ENCODE data around the gene ARPC1A.

Gene ARPC1A

GRCh38 chr7:99387912-99388311 is 62.2 kb downstream of the ARPC1A start:
- DNase-seq (ENCODE audit: low read depth, low spot score), result no peak

- DNase-seq (ENCODE audit: low read depth, low spot score), result no peak
Measured at GRCh38 chr7:99389772-99390171, 64.1 kb downstream of the ARPC1A start.

GRCh38 chr7:99390941-99391602 is 65.4 kb downstream of the ARPC1A start:
- DNase-seq (ENCODE audit: low read depth, low spot score), result no peak

- DNase-seq (ENCODE audit: low read depth, low spot score), result no peak
Measured at GRCh38 chr7:99392046-99392445, 66.3 kb downstream of the ARPC1A start.

DNA sequence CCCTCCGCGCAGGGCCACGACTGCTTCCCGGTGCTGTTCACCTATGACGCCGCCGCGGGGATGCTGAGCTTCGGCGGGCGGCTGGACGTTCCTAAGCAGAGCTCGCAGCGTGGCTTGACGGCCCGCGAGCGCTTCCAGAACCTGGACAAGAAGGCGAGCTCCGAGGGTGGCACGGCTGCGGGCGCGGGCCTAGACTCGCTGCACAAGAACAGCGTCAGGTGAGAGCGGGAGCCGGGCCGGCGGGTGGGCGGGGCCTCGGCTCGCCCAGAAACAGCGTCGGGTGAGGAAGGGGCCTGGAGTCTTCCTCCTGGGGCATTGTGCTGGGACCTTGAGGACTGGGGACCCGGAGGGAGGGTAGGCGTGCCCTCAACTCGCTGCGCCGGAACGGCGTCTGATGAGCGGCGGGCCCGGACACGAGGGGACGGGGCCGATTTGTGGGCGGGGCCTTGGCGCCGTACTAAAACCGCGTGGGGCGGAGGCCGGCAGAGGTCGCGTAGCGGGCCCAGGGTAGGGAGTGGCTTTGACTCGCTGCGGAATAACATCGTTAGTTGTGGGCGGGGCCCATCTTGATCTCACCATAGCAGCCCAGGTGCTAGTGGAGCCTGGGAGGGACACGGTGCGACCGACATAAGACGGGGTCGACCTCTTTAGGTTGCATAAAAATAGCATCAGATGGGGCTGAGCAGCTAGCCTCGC is 67.1 kb downstream of the ARPC1A start:
- DNase-seq (ENCODE audit: low read depth, low spot score), result no peak

- DNase-seq (ENCODE audit: low read depth, low spot score), result no peak
Measured at GRCh38 chr7:99393355-99394187, 67.9 kb downstream of the ARPC1A start.

DNA sequence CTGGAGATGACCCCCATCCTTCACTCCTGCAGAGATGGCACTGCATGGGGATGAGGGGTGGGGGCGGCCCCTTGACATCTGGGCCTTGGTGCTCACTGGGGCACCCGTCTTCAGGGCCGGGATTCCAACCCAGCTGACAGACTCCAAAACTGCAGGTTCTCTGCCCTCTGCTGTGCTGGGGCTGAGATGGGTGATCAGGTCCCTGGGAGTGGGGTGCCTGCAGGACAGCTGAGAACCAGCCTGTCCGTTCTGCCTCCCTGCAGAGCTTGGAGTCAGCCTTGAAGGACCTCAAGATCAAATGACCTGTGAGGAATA is 68.4 kb downstream of the ARPC1A start:
- DNase-seq (ENCODE audit: low read depth, low spot score), result no peak

- no peak for DNase-seq (ENCODE audit: low read depth, low spot score)
Measured at GRCh38 chr7:99395616-99396327, 70.1 kb downstream of the ARPC1A start.

DNA sequence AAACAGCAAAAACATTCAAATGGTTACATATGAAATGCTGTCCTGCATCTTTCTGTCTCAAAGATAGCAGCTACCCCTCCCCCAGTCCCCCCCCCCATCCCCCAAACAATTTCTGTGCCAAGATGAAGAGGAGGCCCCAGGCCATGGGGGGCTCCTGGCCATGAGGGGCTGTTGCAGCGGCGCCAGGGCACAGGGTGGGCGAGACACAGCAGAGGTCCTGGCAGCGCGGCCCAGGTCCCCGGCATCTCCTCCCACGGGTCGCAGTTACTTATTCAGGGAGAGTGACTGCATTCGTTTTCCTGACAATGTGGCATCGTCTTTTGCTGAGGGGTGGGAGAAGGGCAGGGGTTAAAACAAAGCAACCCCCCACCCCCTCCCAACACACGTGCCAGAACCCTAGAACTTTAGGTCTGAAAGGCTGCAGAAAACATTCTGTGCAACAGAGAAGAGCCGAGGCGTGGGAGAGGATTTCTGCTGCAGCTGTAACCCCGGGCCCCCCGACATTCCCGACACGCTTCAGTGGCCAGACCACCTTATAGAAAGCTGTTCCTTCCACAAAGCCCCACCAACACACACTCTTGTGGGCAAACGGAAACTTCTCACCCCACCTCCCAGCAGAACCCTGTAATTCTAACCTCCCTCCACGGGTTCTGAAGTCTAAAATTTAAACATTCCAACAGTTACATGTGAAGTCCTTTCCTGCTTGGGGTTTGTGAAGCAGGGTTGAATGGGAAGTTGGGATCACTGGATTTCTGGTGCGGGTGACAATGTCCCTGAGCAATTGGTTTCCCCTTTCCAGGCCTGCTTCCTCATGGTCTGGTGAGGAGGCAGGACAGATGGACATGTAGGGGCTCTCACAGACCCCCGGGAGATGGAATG is 71.0 kb downstream of the ARPC1A start:
- DNase-seq (ENCODE audit: low read depth, low spot score), result no peak

- DNase-seq (ENCODE audit: low read depth, low spot score), result no peak
Measured at GRCh38 chr7:99397297-99397983, 71.7 kb downstream of the ARPC1A start.

- no peak for DNase-seq (ENCODE audit: low read depth, low spot score)
Measured at GRCh38 chr7:99398891-99399445, 73.3 kb downstream of the ARPC1A start.

DNA sequence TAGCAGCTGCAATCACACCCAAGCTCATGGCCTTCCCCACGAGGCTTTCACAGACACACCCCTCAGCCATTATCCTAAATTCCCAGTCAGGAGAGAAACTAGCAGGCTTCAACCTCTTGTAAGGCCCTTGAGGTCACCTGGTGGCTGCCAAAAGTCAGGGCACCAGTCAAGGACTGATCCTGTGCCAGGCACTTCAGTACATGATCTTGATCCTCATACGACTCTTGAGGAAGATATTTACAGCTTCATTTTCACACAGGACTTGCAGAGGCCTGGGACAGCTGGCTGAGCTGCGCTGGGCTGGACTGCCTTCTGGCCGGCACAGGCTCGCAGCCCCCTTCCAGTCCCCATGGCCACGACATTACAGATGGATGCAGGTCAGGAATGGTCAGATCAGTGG is 73.9 kb downstream of the ARPC1A start:
- DNase-seq (ENCODE audit: low read depth, low spot score), result no peak

DNA sequence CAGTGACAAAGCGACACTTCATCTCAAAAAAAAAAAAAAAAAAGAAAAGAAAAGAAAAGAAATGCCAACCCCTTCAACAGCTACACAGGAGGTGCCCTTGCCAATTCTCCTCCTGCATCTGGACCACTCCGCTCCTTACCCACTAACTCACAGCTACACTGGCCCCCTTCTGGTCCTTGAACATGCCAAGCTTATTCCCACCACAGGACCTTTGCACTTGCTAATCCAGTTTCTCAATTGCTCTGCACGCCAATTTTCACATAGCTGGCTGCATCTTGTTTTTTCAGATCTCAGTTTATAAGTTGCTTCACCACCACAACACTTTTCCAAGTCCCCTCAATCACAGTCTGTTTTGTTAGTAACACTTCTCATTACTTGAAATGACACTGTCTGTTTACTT is 77.2 kb downstream of the ARPC1A start:
- DNase-seq (ENCODE audit: low read depth, low spot score), result no peak

GRCh38 chr7:99403764-99404163 is 78.1 kb downstream of the ARPC1A start:
- no peak for DNase-seq (ENCODE audit: low read depth, low spot score)

DNA sequence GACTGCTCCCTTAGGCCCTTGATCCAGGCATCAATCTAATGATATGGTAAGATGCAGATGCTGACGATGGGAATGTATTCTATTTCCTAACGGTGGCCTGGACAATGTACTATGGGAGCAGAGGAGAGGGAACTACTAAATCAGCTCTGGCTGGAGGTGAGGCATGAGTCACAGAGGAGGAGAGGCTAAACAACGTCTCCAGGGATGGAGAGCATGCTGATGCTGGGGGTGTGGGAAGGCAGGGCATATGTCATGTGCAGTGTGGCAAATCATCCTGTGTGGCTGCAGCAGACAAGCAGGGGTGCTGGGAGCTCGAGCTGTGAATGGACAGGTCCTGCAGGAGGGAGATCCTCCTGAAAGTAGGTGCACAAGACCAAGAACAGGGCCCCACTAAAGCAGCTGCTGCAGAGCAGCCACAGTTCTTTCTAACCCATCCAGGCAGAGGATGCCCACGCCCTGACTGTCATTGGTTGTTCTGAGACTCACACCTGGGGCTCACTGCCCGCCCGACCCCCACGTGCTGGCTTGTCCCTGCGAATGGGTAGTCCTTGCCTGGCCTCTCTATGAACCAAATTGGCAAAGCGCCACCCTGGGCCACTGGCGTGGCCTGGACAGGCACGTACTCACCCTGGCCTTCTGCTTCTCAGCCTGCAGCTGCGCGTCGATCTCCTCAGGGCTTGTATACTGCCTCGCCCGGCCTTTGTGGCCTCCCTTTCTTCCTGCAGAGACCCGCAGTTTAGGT is 78.7 kb downstream of the ARPC1A start:
- no peak for DNase-seq (ENCODE audit: low read depth, low spot score)

- no peak for DNase-seq (ENCODE audit: low read depth, low spot score)
Measured at GRCh38 chr7:99404977-99405320, 79.3 kb downstream of the ARPC1A start.

- no peak for DNase-seq (ENCODE audit: low read depth, low spot score)
Measured at GRCh38 chr7:99406557-99406956, 80.9 kb downstream of the ARPC1A start.

- no peak for DNase-seq (ENCODE audit: low read depth, low spot score)
Measured at GRCh38 chr7:99407872-99408378, 82.2 kb downstream of the ARPC1A start.
